T-helper 2 cell treated with Interferon-gamma antibody and Interleukin-4, amounts not matched to agents 100 ng/mL and 5 ng/mL, for 36 hours (primary cell): ENCODE data around the gene NTM. TPM values are rescaled to one million over a fixed set of nuclear protein-coding genes. Genes with fewer than 3 reads are reported as not detected.

Experiments used
- intact Hi-C: fragments of 100-400 bp; cut with micrococcal nuclease; formaldehyde crosslinking; loops from one replicate; pipeline ENCODE4 v1.15.1; 2023
- total RNA-seq: library from RNA; stranded (reverse); gene quantifications from 2 replicates; pipeline ENCODE4 v1.2.3, GENCODE V29; 2022

NTM gene
- total RNA-seq, 1 donor from 2014 or later: not detected

DNA sequence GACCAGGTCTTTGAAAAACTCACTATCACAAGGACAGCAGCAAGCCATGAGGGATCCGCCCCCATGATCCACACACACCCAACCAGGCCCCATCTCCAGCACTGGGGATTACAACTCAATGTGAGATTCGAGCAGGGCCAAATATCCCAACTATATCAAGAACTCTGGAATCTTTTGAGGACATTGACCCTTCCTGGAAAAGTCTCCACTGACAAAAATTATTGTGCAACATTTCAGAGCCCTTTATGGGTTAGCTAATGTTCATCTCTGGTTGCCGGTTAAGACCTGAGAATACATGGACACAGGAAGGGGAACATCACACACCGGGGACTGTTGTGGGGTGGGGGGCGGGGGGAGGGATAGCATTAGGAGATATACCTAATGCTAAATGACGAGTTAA lies 479.1 kb downstream of the NTM start:
- intact Hi-C loops: no loop called here

DNA sequence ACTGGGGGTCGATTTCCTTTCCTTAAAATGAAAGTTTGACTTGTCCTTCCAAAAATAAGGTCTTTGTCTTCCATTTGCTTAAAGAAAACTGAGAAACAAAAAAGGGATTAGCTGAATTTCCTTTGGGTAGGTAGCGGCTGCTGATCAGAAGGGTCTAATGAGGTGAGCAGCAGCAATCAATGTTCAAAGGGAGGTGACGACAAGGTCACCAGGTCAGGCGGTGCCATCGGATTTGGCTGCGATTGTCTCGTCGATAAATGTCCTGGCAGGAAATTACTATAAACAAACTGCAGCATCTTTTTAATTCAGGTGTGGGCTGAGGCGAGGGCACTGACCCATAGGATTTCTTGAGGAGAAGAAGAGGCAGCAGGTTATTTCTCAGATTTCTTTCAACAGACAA lies 480.1 kb downstream of the NTM start:
- intact Hi-C loops: no loop called here

GRCh38 chr11:131851964-131852755 lies 481.7 kb downstream of the NTM start:
- intact Hi-C loops: no loop called here

DNA sequence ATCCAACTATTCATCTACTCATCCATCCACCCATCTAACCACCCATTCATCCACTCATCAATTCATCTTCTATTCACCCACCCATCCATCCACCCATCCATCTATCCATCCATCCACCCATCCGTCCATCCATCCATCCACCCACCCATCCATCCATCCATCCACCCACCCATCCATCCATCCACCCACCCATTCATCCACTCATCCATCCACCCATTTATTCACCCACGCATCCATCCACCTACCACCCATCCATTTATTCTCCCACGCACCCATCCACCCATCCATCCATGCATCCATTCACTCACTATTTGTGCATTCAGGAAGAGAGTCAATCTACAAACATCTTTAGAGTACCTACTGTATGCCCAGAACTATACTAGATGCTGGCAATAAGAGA lies 482.3 kb downstream of the NTM start:
- intact Hi-C loops: no loop called here

DNA sequence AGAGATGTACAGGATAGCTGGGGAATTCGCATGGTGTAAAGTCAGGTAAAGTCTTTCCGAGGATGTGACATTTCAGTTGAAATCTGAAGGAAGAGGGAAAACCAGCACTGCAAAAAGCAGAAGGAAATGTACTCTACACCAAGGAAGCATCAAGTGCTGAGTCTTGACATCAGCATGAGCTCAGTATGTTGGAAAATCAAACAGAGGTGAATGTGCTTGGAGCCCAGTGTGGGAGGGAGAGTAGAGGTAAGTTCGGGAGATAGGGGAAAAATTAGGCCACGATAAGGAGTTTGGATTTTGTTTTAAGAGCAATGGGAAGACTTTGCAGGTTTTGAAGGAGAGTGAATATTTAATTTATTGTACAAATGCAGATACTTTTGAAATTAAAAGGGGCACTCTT lies 484.0 kb downstream of the NTM start:
- intact Hi-C loops: no loop called here

GRCh38 chr11:131855320-131855719 lies 484.9 kb downstream of the NTM start:
- intact Hi-C loops: no loop called here

- intact Hi-C loops: no loop called here
Measured at GRCh38 chr11:131857246-131857645, 486.8 kb downstream of the NTM start.

DNA sequence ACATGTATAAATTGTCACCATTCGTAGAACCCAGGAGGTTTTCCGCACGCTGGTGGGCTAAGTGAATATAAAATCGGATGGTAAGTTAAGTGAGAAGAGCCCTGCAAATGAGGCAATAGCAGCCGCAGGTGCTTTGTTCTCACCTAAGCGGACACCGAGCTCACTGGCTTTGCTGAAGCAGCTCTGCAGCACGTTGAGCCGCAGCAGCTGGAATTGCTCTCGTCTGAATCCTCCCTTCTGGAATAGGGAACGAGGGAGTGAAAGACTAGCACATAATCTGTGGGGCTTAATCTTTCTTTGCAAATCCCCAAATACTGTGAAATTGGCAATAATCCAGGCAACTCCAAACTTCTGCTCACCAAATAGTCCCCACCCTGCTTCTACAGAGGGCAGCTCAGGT lies 488.1 kb downstream of the NTM start:
- intact Hi-C loops: no loop called here

DNA sequence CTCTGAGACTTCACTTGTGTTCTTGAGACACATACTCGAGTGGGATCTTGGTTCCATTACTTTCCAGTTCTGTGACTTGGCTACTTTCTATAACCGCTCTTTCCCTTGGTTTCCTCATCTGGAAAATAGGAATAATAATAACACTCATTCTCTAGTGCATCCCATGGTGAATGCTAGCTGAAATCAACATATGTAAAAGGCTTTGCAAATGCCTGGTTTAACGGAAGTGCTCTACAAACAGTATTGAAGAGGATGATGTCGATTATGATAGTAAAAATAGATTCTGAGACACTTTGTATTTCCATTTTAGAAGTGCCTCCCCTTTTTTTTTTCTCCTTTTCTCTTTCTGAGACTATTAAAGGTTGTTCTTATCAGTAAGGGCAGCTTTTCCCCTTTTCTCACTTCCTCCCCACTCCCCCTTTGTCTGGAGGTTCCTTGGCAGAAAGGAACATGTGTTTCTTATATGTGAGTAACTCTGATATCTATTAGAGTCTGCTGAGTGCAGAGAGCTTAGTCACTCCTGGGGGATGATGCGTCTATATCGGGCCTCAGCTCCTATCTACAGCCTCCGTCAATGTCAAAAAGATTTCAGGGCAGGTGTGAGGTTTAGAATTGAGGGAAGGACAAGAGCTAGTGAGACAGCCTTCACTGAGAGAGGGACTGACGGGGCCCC lies 489.3 kb downstream of the NTM start:
- intact Hi-C loops: no loop called here

DNA sequence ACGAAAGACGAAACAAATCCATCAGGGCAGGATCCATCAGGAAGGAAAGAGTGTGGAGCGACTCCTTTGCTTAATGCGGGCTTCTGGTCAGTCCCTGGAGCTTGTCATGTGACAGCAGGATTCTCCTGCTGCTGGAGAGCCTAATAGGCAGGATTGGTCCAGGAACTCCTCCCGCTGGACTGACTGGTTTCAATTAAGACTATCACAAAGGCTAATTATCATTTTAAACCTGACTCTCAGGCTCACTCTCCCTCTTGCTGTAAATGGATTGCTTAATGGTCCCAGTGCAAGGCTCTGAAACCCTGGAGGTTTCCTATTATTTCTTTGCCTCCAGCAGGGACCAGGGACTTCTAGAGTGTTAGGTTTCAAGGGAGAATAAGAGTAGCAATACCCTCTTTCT lies 493.8 kb downstream of the NTM start:
- intact Hi-C loops: no loop called here

DNA sequence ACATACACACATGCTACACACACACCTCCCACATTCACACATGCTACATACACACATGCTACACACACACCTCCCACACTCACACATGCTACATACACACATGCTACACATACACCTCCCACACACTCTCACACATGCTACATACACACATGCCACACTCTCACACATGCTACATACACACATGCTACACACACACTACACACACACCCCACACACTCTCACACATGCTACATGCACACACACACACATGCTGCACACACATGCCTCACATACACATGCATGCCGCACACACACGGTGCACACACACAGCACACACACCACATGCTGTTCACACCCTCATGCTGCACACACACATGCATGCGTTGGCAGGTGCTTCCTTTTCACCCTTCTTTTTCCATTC lies 495.4 kb downstream of the NTM start:
- intact Hi-C loops: no loop called here

DNA sequence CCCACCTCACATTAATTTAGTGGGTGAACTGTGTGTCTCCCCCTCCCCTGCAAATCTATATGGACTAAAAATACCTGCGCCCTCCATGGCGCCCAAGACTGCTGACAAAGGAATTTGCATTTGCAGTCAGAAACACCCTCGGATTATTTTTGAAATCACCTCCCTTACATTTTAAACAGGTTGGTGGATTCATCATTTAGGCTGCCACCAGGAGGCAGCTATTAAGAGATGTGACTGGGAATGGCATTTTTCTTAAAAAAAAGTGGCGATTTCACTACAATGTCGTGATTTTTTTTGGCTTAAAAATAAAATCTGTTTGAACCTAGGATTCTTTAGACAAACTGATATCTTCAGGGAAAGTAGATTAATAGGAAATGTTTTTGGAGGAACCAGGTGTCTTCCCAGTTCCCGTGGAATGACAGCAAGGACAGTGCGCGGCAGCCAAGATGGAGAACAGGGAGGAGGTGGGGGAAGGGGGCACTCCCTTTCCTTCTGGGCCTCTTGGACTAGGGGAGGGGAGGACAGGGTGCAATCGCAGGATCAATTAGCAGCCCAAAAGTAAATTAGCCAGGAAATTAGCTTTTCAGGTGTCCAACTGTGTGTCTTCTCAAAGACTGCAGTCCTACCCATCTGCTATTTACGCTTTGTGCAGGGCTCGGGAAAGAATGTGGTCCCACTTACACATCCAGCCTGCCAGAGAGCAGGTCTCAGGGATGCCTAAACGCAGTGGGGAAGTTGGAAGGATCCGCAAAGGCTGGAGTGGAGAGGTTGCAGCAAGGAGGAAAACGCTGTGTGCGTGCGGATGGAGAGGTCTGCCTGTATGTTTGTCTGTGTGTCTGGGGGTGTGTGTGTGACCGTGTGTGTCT lies 496.4 kb downstream of the NTM start:
- intact Hi-C loops: no loop called here

GRCh38 chr11:131867457-131868257 lies 497.2 kb downstream of the NTM start:
- intact Hi-C loops: no loop called here

GRCh38 chr11:131868629-131869507 lies 498.5 kb downstream of the NTM start:
- intact Hi-C loops: no loop called here

DNA sequence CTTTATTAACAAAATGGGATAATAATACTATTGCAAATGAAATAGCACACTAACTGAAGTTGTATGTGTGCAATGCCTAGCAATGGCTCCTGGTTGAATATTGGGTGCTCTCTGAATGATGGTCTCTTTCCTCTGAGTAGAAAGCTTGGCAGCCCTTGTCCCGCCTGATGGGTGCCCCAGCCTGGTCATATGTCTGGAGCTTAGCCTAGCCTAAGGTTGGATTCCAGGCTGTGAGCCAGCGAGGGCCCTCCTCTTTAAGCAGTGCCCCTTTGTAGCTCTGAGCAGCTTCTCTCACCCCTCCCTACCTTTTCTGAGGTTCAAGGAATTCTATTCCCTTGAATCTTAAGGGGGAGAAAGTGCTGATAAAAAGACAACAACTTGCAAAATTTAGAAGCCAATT lies 499.9 kb downstream of the NTM start:
- intact Hi-C loops: no loop called here

GRCh38 chr11:131871006-131871405 lies 500.6 kb downstream of the NTM start:
- intact Hi-C loops: no loop called here

- intact Hi-C loops: no loop called here
Measured at GRCh38 chr11:131874070-131874469, 503.7 kb downstream of the NTM start.

DNA sequence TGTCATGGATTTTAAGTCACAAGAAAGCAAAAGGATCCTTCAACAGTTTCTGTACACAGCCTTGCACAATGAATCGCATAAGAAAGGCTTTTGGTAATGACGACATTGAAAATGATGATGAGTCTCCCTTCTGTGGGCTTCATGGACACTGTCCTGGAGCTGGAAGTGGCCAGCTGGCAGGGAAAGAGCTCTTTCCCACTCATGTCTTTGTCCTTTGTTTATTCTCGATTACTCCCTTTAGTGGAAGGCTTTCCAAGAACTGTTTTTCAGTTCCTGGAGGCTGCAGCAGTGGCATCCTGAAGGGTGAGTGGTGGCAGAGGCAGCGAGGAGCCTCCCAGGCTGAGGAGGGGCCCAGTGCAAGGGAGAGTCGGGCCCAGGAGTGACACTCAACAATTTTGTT lies 505.2 kb downstream of the NTM start:
- intact Hi-C loops: no loop called here

- intact Hi-C loops: no loop called here
Measured at GRCh38 chr11:131877246-131877942, 507.0 kb downstream of the NTM start.

DNA sequence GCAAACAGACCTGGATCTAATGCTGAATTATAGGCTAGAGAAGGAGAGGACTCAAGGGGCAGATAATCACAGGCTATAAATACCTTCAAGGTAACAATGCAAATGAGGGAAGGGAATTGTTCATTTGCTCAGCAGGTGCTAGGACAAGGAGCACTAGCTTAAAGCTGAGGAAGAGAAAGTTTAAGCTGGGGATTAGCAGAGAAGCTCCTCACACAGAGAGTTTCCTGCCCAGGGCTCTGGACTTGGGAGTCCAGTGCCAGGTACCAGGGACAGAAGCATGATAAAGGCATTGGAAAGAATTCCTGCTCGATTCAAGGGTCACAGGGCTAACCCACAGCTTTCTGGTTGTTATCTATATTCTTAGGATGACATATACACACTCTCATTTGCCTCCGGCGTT lies 509.9 kb downstream of the NTM start:
- intact Hi-C loops: no loop called here
